ENCODE measurements around the gene LIN28A.
A peak's percentile ranks its signal among the peaks of the same experiment; 100 is the strongest.

Gene LIN28A

DNA sequence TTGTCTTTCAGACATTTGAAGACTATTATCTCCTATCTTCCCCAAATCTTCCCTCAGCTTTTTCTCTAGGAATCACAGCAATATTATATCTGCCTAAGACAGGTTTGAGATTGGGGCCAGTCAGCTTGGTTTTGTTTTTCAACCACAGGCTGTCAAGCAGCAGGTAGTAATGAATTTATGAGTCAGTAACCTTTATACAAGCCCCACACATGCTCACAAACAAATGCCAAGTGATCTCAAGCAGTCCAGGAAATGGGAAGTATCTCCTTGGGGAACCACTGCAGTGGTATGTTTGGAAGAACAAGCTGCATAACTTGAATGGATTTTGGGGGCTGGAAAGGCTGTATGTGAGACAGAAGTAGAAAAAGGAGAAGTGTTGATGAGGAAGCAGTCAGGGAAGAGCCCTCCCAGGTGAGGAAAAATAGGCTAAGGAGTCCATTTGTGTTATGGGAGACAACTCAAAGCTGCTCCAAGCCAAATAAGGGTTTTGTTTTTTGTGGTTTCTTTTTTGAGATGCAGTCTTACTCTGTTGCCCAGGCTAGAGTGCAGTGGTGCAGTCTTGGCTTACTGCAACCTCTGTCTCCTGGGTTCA is 23.6 kb downstream of the LIN28A start:
- no peak for DNase-seq (ENCODE audit: low read depth)

DNA sequence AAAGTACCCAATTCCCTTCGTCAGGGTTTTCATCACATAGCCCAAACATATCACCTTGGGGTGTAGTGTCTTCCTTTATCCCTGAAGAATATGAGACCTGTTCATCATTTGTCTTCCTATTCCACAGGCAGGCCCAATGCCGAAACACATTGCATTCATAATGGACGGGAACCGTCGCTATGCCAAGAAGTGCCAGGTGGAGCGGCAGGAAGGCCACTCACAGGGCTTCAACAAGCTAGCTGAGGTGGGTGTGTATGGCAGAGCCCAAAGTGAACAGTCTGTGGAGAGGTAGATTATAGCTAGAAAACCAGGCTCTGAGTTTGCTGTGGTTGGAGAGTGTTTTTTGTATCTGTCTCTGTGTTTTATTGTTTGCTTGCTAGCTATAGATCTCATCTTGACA is 27.4 kb downstream of the LIN28A start:
- no peak for DNase-seq (ENCODE audit: low read depth)

DNA sequence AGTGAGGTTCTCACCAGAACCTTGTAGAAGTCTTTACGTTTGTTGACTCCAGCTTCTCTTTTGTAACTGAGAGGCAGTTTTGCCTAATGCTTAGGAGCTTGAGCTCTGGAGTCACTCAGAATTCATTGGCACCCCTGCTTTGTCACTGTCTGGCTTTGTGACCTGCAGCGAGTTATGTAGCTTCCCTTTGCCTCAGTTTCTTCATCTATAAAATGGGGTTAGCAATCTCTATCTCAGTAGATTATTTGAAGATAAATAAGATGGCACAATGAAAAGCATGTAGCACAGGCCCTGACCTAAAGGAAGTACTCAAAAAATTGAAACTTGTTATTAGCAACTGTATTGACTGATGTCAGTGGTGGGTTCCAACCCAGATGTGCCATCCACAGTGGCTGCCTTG is 29.6 kb downstream of the LIN28A start:
- DNase-seq (ENCODE audit: low read depth) = no peak

DNA sequence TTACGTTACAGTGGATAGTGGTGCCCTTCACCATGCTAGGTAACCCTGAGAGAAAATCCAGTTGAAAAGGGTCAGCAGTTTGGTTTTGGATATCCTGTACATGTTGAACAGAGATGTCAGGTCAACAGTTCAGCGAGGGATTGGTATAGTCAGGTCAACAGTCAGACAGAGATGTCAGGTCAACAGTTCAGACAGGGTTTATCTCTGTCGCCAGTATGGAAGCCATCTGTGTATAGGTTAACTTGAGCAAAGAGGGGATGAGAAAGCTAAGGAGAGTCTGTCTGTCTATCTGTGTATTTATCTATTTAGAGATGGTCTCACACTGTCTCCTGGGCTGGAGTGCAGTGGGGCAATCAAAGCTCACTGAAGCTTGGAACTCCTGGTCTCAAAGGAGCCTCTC is 39.3 kb downstream of the LIN28A start:
- no peak for DNase-seq (ENCODE audit: low read depth)

DNA sequence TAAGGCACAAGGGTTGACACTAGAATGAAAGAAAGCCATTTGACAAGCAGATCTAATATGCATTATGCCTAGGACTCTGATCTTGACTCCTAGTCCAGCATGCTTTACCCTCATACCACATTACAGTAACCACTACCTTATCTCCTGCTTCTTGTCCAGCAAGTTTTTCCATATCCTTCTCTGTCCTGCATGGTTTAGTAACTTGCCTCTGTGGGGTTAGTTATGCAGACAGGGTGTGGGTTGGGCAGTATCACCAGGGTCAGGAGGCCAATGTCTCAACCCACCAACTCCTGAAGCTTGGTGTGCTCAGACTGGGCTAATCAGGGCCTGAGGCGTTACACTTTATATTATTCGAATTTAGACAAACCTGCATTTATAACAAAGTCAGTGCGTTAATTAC is 40.3 kb downstream of the LIN28A start:
- DNase-seq (ENCODE audit: low read depth) = no peak

DNA sequence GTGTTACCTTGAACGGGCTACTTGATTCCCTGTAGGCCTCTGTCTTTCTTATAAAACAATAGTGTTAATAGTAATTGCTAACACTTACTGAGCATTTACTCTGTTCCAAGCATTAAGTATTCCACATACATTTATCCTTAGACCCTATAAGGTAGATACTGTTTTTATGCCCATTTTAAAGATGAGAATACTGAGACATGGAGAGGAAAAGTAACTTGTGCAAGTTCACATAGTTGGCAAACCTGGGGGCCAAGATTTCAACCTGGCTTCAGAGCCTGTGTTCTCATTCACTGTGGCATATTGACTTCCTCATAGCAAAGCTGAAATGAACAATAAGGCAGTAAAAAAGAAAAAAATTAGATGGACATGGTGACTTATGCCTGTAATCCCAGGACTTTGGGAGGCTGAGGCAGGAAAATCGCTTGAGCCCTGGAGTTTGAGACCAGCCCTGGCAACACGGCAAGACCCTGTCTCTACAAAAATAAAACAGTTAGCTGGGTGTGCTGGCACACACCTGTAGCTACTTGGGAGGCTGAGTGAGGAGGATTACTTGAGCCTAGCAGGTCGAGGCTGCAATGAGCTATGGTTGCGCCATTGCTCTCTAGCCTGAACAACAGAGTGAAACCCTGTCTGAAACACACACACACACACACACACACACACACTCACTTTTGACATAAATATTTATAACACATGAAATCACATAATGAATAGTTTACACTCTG is 42.0 kb downstream of the LIN28A start:
- peak; percentile 17 for DNase-seq (ENCODE audit: low read depth)

DNA sequence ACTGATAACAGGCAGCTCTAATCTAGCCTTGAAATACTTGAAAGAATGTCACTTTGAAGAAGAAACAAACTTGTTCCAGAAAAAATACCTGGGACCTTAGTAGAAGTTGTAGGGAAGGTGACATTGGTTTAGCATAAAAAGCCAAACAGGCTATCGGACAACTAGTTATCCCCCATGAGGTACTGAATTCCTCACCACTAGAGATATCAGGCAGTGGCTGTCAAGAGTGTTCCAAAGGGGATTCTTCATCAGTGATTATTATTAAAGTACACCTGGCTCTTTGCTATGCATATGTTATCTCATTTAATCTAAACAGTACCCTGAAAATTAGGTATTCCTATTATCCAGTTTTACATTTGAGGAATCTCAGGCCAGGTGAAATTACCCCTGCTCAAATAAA is 48.5 kb downstream of the LIN28A start:
- DNase-seq (ENCODE audit: low read depth) = no peak

DNA sequence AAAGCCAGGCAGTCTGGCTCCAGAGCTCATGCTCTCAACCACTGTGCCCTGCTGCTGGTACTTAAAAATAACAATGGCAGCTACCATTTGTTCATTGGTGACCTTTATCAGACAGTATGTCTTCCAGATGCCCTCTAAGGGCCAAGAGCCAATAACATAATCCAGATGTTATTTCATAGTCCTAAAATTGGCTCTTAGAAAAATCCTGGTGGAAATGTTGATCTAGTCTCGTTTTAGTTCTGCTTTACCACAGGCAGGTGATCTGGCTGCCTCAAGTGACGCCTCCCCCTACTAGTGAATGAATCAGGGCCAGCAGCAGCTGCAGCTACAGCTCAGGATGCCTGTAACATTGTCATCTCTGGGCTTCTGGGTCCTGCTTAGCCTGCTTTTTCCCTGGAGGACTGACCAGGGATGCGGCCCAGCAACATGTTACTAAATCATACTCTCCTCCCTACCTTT is 49.0 kb downstream of the LIN28A start:
- no peak for DNase-seq (ENCODE audit: low read depth)

DNA sequence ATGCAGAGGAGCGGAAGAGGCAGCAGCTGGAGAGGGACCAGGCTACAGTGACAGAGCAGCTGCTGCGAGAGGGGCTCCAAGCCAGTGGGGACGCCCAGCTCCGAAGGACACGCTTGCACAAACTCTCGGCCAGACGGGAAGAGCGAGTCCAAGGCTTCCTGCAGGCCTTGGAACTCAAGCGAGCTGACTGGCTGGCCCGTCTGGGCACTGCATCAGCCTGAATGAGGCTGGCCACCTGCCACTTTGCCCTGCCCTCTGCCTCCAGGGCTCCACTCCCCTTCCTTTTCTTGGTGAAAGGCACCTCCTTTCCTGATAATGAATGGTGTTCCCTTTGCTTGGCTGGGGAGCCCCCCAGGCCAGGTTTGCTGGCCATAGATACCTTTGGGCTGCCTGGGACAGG is 58.3 kb downstream of the LIN28A start:
- DNase-seq (ENCODE audit: low read depth) = no peak

DNA sequence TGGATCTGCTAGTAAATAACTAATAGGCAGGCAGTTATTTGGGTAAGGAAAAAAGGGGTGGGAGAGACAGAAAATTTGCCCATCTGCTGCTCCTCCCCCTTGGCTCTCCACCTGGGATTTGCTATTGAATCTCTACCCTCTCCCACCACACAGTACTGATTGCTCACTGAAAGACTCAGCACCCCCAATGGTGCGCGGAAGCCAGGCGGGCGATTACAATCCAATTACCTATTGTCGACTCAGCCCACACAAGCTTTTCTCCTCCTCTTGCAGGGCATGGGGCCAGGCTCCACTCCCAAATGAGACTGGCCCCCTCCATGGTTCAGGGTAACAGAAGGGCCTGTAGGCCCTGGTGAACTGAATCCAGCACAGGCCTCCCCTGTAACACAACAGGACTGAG is 58.9 kb downstream of the LIN28A start:
- no peak for DNase-seq (ENCODE audit: low read depth)

DNA sequence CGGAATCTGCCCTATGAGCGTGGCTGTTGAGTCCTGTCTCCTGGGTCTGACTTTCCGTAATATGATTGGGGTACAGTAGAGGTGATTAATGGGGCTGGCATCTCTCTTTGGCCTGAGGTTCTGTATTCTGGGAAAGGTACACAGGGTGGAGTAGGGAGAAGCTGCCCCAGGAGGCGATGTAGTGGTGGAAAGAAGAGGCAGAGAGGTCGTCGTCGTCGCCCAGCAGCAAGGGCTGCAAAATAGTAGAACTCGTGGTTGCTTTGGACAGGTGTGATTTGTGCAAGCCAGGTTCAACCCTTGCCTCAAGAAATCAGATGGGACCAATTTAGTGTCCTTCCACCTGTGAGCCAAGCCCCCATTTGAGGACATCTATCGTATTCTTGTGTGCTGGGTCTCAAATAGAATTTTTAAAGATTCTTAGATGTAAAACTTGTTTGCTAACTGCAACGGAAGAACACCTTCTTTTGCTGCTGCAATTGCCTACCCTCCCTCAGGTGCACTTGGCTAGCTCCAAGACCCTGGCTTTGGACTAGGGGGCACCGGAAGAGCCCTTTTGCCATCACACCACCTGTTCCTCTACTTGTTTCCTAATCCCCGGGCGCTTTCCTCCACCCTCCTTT is 60.4 kb downstream of the LIN28A start:
- DNase-seq (ENCODE audit: low read depth) = no peak

DNA sequence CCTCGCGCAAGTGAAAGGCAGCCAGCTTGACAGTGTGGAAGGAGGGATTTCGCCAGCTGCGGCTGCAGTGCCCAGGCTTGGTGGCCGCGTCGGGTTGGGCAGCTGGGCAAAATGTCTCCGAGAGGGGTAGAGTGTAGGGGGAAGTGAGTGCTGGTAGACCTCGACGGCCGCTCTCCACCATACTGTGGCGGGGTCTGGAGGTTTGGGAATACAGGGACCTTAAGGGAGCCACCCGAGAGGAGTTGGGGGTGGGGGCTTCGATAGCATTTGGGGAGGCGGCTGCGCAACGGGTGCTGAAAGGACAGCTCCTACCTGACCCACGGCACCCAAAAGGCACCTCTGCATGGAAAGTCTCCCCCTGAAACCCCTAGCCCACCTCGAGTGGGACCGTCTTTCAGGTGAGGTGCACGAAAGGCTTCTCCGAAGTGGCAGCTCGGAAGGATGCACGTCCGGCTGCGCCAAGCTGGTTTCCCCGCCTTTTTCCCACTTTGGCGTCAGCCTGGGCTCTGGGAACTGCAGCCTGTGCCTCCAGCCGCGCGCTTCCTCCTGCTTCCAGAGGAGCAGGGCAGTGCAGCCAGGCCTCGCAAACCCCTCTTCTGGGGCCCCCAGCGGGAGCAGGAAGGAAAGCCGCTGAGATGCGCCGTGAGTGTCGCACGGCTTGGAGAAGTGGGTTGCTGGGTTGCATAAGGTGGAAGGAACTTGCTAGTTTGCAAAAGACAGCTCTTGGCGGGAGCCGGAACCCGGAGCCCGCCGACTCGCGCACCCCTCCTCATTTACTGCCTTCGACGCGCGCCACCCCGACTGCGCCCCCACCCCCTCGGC is 61.1 kb downstream of the LIN28A start:
- peak; percentile 69 for DNase-seq (ENCODE audit: low read depth)

DNA sequence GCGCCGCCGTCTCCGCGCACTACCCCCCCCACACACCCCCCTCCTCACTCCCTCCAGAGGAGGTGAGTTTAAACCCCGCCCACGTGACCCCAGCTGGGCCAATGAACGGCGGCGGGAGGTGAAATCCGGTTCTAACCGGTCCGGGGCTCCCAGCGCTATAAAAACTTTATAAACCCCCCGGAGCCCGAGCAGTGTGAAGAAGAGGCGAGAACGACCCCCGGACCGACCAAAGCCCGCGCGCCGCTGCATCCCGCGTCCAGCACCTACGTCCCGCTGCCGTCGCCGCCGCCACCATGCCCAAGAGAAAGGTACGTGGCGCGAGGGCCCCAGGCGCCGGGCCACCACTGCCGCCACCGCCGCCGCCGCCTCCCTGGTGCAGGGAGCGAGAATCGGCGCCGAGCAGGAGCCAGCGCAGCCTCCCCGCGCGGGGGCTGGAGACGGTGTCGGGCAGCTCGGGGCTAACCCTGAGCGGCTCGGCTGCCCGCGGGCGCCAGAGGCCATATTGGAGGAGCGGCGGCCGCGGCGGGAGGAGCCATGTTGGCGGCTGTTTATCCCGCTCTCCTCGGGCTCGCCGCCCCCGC is 61.8 kb downstream of the LIN28A start, which contains the start of gene HMGN2:
Gene HMGN2 (plus strand): TSS at position 121 of the 581 bp plus-strand sequence. CDS start 173 bp downstream, at position 294.
- DNase-seq (ENCODE audit: low read depth) = peak; percentile 73

DNA sequence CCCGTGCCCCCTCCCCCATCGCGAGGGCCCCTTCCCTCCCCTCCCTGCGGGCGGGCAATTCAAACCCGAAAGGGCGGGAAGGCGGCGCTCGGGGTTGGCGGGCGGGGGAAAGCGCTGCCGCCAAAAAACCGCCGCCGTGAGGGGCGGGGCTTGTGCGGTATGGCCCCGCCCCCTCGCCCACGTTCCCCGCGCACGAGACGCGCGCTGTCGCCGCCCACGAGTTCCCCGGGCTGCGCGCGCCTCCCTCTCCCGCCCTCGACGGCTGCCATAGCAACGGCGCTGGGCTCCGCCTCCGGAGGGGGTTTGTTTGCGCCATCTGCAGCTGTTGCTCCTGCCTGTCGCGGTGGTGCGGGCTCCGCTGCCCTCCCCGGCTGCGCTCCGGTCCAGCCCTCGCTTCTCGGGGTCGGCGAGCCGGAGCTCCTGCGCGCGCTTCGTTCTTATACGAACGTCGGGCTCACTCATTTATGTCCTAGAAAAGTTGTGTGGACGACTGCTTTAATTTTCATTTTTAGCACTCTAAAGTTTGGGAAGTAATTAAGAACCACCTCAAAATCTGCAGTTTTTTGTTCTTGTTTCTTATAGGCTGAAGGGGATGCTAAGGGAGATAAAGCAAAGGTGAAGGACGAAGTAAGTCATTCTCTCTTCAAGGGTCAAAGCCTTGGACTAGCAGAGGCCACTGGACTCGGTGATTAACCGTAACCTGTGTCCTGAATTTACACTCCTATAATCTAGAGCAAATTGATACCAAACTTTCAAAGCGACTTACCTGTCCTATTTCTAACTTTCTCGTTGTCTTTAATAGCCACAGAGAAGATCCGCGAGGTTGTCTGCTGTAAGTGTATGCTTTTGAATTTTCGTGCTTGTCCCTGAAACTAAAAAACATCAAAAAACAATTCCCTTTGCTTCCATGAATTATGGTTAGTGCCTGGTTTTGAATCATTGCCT is 62.6 kb downstream of the LIN28A start:
- peak; percentile 86 for DNase-seq (ENCODE audit: low read depth)

DNA sequence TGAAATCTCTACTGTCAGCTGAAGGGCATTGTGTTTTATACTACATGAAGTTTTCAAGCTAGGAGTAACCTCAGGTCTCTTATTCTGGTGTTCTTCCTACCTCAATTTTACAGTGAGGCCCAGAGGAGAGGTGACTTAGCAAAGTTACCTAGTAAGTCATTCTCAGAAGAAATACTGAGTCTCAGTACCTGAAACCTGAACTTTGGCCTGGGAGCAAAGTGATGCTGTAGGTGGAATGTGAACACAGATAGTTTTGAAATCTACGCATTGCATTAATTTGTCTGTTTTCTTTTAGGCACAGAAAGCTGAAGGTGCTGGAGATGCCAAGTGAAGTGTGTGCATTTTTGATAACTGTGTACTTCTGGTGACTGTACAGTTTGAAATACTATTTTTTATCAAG is 64.2 kb downstream of the LIN28A start:
- no peak for DNase-seq (ENCODE audit: low read depth)

DNA sequence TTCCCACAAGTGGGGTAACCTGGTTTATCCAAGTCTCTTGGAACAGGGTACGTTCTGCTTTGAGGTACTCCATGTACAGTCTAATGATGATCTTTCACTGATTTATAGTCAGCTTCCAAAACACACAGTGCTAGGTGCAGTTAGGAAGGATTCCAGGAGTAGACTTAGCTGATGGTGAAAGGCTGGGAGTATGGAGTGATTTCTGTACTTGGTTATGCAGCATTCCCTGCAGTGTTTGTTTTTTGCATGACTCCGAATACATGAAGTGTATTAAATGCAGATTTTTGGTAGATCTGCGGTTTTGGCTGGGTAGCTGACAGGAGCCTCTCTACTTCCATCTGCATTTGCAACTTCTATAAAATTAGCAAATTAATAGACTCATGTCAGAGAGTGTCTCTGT is 65.4 kb downstream of the LIN28A start:
- DNase-seq (ENCODE audit: low read depth) = no peak

DNA sequence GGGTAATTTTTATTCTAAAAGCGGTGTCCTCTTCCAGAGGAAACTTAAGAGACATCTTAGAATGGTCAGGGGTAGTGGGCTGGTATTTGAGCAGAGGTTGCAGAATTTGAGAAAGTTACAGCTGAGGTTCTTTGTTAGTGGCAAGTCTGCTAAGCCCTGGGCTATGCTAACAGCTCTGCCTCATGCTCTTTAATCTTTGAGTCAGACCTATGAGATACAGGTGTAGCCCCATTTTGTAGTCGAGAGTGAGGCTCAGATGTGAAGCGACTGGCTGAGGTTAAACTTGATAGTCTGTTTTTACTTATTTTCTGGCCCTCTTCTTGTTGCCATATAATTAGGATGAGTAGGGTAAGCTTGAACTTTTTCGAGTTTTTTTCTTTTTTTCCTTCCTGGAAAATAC is 66.3 kb downstream of the LIN28A start:
- no peak for DNase-seq (ENCODE audit: low read depth)

DNA sequence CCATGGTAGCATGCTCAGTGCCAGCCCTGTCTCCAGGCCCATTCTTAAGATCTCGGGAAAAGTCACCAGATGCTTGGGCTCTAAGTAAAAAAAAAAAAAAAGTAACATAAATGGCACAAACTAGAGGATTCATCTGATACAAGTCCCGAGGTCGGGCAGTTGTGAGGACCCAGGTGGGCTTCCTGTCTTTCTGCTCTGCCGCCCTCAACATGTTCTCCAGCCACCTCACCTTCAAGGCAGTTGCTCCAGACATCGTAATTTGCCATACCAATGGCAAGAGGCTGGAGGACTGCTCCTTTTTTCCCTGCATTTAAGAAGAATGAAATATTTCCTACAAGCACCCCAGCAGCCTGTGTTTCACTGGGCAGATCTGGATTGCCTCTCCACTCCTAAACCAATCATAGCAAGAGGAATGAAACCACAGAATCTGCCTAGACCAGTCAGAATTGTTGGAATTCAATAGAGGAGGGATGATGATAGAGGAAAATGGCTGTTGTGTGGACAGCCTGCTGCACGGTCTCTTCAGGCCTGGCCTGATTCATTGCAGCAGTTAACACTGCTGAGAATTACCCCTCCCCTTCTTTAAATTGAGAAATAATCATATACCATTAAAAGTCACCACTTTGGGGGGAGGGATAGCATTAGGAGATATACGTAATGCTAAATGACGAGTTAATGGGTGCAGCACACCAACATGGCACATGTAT is 67.0 kb downstream of the LIN28A start:
- DNase-seq (ENCODE audit: low read depth) = peak; percentile 59

DNA sequence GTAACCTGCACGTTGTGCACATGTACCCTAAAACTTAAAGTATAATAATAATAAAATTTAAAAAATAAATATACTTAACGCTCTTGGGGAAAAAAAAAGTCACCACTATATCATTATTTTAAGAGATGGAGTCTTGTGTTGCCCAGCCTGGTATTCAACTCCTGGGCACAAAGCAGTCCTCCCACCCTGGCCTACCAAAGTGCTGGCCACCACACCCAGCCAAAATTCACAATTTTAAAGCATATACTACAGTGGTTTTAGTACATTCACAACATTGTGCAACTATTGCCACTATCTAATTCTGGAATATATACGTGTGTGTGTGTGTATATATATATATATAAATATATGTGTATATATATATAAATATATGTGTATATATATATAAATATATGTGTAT is 67.5 kb downstream of the LIN28A start:
- DNase-seq (ENCODE audit: low read depth) = no peak

DNA sequence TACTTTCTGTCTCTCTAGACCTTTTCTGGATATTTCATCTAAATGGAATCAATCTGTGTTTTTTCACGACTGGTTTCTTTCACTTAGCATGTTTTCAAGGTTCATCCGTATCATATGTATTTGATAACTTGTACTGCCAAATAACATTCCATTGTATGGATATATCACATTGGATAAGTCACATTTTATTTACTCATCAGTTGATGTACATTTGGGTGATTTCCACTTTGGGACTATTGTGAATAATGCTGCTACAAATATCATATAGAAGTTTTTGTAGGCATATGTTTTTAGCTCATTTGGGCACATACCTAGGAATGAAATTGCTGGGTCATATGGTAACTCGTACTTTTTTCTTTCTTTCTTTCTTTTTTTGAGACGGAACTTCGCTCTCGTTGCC is 68.4 kb downstream of the LIN28A start:
- no peak for DNase-seq (ENCODE audit: low read depth)
